GM21717 (cell line): ENCODE measurements around the gene ALDH16A1.
"Not testable (repeated sequence)": the region's sequence is repeated elsewhere in the genome, so short reads cannot be mapped to it uniquely, and the experiment has no call there.

Experiments
- ATAC-seq: cut with Tn5 transposase; IDR thresholded peaks from one replicate; pipeline ENCODE4 v1.9.1; 2021; ENCODE audit warnings: mild to moderate bottlenecking, moderate library complexity; ENCODE audit not compliant: unreplicated experiment

Gene ALDH16A1

DNA sequence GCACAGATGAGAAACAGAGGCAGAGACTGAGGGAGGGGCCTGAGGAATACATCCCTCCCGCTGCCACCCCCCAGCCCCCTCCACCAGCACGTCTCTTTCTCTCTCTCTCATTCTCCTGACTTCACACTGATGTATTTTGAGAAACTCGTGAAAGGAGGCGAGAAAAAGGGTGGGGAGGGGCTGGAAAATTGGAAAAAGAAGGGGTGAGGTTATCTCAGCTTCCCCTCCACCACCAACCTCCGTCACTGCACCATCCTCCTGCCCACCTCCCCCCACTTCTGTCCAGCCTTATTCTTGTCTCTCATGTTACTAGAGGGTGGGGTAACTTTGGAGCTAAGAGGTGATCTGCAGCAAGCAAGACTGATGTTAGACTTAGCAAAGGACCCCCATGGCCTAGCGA is 13.2 kb upstream of the ALDH16A1 start:
- ATAC-seq, result no peak

DNA sequence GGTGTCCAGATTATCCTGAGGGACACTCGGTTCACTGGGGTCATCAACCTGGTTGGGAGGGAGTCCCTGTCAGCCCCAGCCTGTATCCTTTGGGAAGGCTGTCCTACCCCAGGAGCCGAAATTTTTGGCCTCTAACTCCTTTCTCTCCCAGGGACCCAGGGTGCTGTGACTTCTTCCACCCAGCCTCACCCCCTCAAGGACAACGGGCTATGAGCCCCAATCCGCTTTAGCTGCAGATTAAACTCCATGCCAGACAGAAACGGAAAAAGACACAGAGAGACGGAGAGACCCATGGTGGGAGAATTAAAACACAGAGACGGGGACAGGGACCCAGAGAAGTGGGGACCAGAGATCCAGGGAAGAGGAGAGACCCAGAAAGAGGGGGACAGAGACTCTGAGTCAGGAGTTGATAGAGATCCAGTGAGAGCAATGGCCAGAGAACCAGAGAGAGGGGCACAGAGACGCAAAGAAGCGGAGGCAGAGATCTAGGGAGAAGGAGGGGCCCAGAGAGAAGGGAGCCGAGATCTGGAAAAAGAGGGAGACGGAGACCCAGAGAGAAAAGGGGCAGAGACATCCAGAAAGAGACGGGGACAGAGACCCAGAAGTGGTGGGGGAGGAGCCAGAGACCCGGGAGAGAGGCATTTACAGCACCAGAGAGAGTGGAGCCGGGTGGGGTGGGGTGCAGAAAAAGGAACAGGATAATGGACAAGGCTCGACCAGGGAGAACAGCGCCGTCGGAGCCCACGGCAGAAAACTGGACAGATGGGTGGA is 12.4 kb upstream of the ALDH16A1 start:
- ATAC-seq, result no peak

GRCh38 chr19:49441210-49441959 is 11.6 kb upstream of the ALDH16A1 start, which contains the start of gene SLC17A7:
TSS of gene SLC17A7 (minus strand) at chr19:49441527. CDS start at chr19:49441379, 148 bp downstream.
- ATAC-seq, result no peak

- no peak for ATAC-seq
These were observed 11.1 kb upstream of the ALDH16A1 start for GRCh38 chr19:49441960-49442350.

- no peak for ATAC-seq
These were observed 10.7 kb upstream of the ALDH16A1 start for GRCh38 chr19:49442354-49442753.

- no peak for ATAC-seq
These were observed 10.2 kb upstream of the ALDH16A1 start for GRCh38 chr19:49442771-49443365.

- ATAC-seq, result peak; percentile 63
These were observed 9.5 kb upstream of the ALDH16A1 start for GRCh38 chr19:49443366-49444099.

DNA sequence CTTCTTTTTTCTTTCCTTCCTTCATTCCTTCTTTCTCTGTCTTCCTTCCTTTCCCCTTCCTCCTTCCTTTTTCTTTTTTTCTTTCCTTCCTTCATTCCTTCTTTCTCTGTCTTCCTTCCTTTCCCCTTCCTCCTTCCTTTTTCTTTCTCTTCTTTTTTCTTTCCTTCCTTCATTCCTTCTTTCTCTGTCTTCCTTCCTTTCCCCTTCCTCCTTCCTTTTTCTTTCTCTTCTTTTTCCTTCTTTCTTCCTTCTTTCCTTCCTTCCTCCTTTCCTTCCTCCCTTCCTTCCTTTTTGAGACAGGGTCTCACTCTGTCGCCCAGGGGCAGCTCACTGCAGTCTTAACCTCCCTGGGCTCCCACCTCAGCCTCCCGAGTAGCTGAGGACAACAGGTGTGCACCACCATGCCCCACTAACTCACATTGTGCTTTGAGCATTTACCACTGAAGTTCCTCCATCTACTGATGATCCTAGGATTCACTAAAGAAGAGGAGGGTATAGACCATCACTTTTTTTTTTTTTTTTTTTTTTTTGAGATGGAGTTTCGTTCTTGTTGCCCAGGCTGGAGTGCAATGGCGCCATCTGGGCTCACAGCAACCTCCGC is 8.8 kb upstream of the ALDH16A1 start:
- ATAC-seq, result not testable (repeated sequence)

GRCh38 chr19:49445997-49446396 is 7.0 kb upstream of the ALDH16A1 start:
- no peak for ATAC-seq

DNA sequence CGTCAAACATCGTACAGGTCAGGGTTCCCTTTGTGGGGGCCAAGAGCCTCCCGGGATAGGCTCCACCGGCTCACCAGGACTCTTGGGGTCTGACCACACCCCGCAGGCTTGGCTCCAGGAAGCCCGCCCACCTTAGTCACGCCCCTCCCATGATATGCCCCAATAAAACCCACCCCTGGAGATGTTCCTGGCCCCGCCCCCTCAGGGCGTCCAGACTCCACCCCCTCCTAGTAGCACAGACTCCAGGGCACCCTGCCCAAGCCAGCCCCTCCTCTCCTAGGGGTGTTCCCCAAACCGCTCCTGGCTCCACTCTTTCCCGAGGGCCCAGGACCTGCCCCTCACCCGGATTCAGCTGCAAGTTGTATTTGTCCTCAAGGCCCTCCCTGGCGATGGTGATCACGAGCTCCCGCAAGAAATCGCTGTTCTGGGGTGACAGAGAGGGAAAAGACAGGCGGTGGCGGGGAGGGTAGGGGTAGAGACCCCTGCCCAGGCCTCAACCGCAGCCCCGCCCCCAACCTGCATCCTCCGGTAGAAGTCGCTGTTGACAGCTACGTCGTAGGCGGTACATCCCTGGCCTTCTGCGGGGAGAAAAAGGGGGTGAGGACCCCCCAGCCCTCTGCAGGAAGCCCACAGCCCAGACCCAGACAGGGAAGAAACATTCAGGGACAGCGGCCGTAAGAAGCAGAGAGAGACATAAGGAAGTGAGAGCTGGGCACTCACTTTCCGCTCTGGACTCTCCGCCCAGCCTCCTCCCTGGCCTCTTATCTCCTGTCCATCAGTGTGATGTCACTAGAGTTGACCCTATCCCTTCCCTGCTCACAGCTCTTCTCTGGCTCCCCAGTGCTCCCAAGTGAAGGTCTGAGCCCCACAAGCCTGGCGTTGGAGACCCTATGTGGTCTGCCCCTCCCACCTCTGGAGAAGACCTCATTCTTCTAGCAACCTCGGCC is 5.3 kb upstream of the ALDH16A1 start:
- ATAC-seq, result no peak

GRCh38 chr19:49448432-49448786 is 4.6 kb upstream of the ALDH16A1 start:
- ATAC-seq, result no peak

- ATAC-seq, result no peak
These were observed 2.6 kb upstream of the ALDH16A1 start for GRCh38 chr19:49450405-49450804.

DNA sequence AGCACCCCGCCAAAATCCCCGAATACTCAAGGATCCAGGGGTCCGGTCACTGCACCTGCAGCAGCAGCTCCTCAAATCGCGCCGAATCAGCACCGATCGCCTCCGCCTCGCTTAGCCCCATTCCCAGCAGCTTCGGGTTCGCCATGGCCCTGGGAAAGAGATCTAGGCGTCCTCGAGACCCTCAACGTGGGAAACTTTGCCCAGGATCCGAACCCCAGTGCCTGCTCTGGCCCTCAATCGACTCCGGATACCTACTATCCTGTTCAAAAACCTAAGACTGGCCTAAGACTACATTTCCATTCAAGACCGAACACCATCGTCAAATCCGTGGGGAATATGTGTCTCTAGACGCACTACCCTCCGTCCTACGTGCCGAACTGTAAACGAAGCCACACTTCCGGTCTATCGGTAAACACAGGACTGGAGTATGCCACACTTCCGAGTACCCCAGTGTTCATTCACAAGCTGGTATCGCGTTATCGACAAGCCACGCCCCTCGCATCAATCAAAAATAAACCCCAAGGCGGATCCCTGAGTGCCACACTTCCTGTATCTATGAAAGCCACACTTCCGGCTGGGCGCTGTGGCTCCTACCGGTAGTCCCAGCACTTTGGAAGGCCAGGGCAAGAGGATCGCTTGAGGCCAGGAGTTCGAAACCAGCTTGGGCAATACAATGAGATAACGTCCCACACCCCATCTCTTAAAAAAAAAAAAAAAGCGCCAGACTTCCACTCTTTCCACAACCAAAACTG is 1.4 kb upstream of the ALDH16A1 start, which contains the start of gene PIH1D1:
PIH1D1 (minus strand) TSS at position 385 of the 752 bp plus-strand sequence; CDS start at position 145, 240 bp downstream.
- ATAC-seq, result peak; percentile 42

DNA sequence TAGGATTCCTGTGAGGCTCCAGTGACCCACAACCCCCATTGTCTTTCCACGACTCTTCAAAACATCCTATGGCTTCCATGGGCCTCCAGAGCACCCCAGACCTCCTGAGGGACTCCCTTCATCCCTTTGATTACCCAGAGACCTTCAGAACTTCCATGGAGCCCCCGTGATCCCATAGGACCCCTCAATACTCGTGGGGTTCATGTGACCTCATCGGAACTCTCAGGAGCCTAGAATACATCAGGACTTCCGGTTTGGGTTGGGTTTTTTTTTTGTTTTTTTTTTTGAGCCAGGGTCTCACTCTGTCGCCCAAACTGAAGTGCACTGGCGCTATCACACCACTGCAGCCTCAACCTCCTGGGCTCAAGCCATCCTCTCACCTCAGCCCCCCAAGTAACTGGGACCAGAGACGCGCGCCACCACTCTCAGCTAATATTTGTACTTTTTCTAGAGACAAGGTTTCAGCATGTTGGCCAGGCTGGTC is 774 bp downstream of the ALDH16A1 start:
- ATAC-seq, result no peak

DNA sequence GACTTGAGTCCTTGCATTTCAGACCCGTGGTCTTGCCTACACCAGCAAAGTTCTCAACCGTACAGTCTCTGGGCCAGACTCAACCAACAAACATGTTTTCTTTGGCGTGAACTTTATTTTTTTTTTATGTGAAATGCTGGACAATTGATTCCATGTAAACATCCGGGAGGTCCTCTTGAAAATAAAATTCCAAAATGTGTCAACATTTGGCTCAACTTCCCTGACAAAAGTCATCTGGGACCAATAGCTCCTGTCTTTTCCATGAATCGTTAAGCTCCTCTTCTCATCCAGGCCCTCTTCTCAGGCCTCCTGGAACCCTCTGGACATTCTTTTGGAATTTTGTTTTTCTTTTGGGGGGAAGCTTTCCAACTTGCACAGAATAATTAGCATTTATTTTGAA is 2.7 kb downstream of the ALDH16A1 start:
- no peak for ATAC-seq

DNA sequence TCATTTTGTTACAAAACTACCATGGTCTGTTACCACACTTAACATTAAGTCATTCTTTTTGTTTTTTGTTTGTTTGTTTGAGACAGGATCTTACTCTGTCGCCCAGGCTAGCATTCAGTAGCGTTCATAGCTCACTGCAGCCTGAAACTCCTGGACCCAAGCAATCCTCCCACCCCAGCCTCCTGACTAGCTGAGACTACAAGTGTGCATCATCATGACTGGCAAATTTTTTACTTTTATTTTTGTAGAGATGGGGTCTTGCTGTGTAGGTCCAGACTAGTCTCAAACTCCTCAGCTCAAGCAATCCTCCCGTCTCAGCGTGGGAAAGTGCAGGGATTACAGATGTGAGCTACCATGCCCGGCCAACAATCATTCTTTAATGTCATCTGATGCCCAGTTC is 3.3 kb downstream of the ALDH16A1 start:
- no peak for ATAC-seq

DNA sequence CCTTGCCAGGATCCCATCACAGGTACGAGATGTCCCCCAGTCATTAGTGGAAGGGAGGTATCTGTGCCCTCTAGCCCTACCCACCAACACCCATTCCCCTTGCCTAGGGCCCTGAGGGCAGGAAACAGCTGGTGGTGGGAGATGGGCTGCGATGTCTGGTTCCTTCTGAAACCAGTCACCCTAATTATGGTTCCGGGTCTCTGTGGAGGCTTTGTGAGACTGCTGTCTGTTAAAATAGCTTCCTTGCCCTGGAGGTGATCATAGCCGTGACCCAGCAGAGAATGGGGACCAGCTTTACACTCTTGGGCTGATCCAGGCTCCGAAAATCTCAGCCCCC is 5.5 kb downstream of the ALDH16A1 start:
- ATAC-seq, result no peak

DNA sequence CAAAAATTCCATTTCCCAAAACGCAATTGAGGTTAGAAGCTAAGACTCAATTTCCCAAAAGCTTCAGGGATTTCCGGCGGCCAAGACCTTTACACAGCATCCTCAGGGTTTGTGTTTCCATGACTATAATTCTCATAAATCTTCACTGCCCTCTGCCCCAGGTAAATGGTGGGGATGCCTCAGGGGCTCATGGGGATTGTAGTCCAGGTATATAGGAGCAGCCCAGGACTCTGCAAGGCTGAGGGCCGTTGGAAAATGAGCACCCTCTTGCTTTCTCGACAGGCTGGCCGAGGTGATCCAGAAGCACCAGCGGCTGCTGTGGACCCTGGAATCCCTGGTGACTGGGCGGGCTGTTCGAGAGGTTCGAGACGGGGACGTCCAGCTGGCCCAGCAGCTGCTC is 6.4 kb downstream of the ALDH16A1 start:
- no peak for ATAC-seq

- ATAC-seq, result not testable (repeated sequence)
These were observed 8.1 kb downstream of the ALDH16A1 start for GRCh38 chr19:49461130-49461529.
